Thyroid gland (tissue), 4 donors: ENCODE data around the gene WWP2.

Experiments
- CTCF ChIP-seq, 6 experiments: fragments of 200-600 bp in 3 of 6; fragments of 450-650 bp in 3 of 6; sonication (generic) in 3 of 6; IDR thresholded peaks; one replicate each; pipeline ENCODE4 v1.5.1; 2016 to 2019; ENCODE audit warnings: antibody characterized with exemption in 6 of 6, mild to moderate bottlenecking in 2 of 6, inconsistent platforms in 1 of 6, moderate library complexity in 1 of 6
- POLR2A ChIP-seq, 2 donors: fragments of 450-650 bp; IDR thresholded peaks; one replicate each; pipeline ENCODE4 v1.6.1; 2017; ENCODE audit warnings: antibody characterized with exemption in 2 of 2, mild to moderate bottlenecking in 2 of 2, moderate library complexity in 1 of 2

- TF ChIP-seq CTCF (IDR thresholded peaks at IDR 0.05), result no peak
- peak in 1 of 2 donors; percentile 43 for TF ChIP-seq POLR2A (IDR thresholded peaks at IDR 0.05)
These were observed 34.2 kb upstream of the WWP2 start for GRCh38 chr16:69727916-69728270.
